Osteoblast (primary cell): Measurements from ENCODE around the gene LOX. TPM values are rescaled to one million over a fixed set of nuclear protein-coding genes. Genes with fewer than 3 reads are reported as not detected.

Experiments
- DNase-seq: peaks from one replicate; pipeline ENCODE4 v3.0.0; 2011; ENCODE audit warnings: low spot score, mixed read lengths; ENCODE audit not compliant: insufficient read length; ENCODE audit errors: missing footprints
- H2AFZ ChIP-seq: 2 replicates; pipeline ENCODE4 v1.6.0; 2011; ENCODE audit warnings: mild to moderate bottlenecking, low read length
- H3K27ac ChIP-seq: 2 replicates; pipeline ENCODE4 v1.5.1; 2011; ENCODE audit warnings: mild to moderate bottlenecking, low read depth, low read length, moderate library complexity
- H3K27me3 ChIP-seq: 2 replicates; pipeline ENCODE4 v1.6.0; 2012; ENCODE audit warnings: mild to moderate bottlenecking, control low read depth, inconsistent platforms, low read length, moderate library complexity; ENCODE audit not compliant: insufficient read depth
- H3K36me3 ChIP-seq: 2 replicates; pipeline ENCODE4 v1.5.1; 2011; ENCODE audit warnings: mild to moderate bottlenecking, low read length, control low read depth, moderate library complexity; ENCODE audit not compliant: insufficient read depth
- H3K4me1 ChIP-seq: 2 replicates; pipeline ENCODE4 v1.5.1; 2011; ENCODE audit warnings: mild to moderate bottlenecking, low read length, control low read depth, moderate library complexity; ENCODE audit not compliant: insufficient read depth
- H3K4me2 ChIP-seq: 2 replicates; pipeline ENCODE4 v1.6.0; 2011; ENCODE audit warnings: mild to moderate bottlenecking, low read length; ENCODE audit not compliant: insufficient read depth
- H3K4me3 ChIP-seq: fragments of 200-600 bp; sonication (generic); 3 replicates; pipeline ENCODE4 v1.5.1; 2012; ENCODE audit warnings: mild to moderate bottlenecking, low read length, inconsistent platforms; ENCODE audit not compliant: insufficient read depth
- H3K79me2 ChIP-seq: 2 replicates; pipeline ENCODE4 v1.6.0; 2012; ENCODE audit warnings: mild to moderate bottlenecking, low read length, control low read depth, inconsistent platforms; ENCODE audit not compliant: insufficient read depth
- H3K9me3 ChIP-seq: 2 replicates; pipeline ENCODE4 v1.5.1; 2011; ENCODE audit warnings: low read depth, low read length, control low read depth
- H4K20me1 ChIP-seq: 2 replicates; pipeline ENCODE4 v1.6.0; 2012; ENCODE audit warnings: mild to moderate bottlenecking, low read length, control low read depth; ENCODE audit not compliant: insufficient read depth
- total RNA-seq: library from RNA; depleted of rRNA; stranded (reverse); fragments of >200 nt; gene quantifications from 2 replicates; pipeline ENCODE4 v1.2.3, GENCODE V29; 2012
- TF ChIP-seq, protein P1 (sequence below): IDR thresholded peaks from 2 replicates; pipeline ENCODE4 v1.5.1; 2011; ENCODE audit warnings: mild to moderate bottlenecking, low read depth, low read length, moderate library complexity; ENCODE audit errors: extremely low read depth

LOX gene
- total RNA-seq, 1 donor = 317 TPM

DNA sequence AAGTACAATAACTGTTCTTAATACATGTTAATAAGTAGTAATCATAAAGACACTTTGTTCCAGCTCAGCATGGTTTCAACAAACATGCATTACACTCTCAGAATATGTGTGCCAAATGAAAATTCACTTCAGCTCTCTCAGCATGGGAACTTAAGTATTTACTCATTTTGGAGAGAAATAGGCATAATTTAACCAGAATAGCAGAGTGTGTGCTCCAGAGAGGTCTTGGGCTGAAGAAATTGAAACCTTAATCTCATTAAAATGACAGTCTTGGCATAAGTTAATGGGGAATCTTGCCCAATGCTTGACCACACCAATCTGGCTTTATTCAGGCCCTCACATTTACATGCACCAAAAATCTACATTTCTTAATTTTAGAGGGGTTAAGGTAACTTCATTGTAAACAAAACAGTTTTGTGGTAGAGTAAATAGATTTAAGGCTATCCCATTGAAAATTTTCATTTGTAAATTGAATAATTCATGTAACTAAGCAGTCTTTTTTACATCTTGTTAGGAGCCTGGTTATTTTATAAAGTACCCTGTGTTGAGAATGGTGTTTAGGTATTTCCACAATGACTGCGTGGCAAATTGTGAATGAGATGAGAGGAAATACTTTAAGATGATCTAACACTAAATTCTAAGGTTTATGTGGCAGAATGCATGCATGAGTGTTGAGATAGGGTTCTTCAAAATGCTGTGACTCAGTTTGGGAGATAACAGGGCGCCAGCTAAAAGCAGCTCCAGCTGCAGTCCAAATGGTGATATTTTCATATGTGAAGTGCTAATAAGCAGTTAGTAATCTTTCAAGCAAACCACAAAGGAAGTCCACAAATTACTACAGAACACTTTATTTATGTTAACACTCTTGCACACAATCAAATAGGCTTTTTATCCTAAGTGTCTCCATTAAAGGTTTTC is 11.3 kb upstream of the LOX start:
- TF ChIP-seq, protein P1, sequence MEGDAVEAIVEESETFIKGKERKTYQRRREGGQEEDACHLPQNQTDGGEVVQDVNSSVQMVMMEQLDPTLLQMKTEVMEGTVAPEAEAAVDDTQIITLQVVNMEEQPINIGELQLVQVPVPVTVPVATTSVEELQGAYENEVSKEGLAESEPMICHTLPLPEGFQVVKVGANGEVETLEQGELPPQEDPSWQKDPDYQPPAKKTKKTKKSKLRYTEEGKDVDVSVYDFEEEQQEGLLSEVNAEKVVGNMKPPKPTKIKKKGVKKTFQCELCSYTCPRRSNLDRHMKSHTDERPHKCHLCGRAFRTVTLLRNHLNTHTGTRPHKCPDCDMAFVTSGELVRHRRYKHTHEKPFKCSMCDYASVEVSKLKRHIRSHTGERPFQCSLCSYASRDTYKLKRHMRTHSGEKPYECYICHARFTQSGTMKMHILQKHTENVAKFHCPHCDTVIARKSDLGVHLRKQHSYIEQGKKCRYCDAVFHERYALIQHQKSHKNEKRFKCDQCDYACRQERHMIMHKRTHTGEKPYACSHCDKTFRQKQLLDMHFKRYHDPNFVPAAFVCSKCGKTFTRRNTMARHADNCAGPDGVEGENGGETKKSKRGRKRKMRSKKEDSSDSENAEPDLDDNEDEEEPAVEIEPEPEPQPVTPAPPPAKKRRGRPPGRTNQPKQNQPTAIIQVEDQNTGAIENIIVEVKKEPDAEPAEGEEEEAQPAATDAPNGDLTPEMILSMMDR = no peak
- no peaks in the 10 kb centered on the region for H4K20me1 ChIP-seq
- peak overlapping the region; percentile 93 for H3K27ac ChIP-seq
- H3K9me3 ChIP-seq = no peaks in the 10 kb centered on the region
- H3K27me3 ChIP-seq = no peaks in the 10 kb centered on the region
- peak overlapping the region; percentile 54 for H3K4me2 ChIP-seq
- peak; percentile 36 for DNase-seq
- H3K36me3 ChIP-seq = no peaks in the 10 kb centered on the region
- H3K79me2 ChIP-seq = no peaks in the 10 kb centered on the region
- H3K4me1 ChIP-seq = peaks cover 55% of the 10 kb centered on the region
- H2AFZ ChIP-seq = no peak overlapping the region
- no peak overlapping the region for H3K4me3 ChIP-seq

DNA sequence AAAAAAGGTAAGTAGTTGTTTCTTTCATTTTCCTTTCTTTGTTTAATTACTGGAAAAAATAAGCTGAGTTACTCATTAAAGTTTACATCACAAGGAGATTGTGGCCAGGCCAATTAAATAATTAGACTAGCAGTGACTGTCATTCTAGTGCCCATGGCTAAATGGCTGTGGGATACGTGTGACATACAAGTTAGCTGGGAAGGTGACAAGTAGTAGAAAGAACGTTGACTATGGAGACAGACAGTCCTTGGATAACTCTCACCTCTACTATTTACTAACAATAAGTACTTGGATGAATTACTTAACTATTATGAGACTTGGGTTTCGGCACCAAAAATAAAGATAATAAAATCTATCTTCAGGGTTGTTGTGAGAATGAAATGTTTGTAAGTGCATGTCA is 7.0 kb upstream of the LOX start:
- no peak for DNase-seq
- no peak overlapping the region for H3K4me2 ChIP-seq
- no peaks in the 10 kb centered on the region for H3K27me3 ChIP-seq
- no peaks in the 10 kb centered on the region for H3K36me3 ChIP-seq
- H2AFZ ChIP-seq = no peak overlapping the region
- H4K20me1 ChIP-seq = no peaks in the 10 kb centered on the region
- H3K9me3 ChIP-seq = no peaks in the 10 kb centered on the region
- peaks cover 42% of the 10 kb centered on the region for H3K4me1 ChIP-seq
- H3K4me3 ChIP-seq = no peak overlapping the region
- TF ChIP-seq, protein P1 = no peak
- no peak overlapping the region for H3K27ac ChIP-seq
- H3K79me2 ChIP-seq = no peaks in the 10 kb centered on the region

DNA sequence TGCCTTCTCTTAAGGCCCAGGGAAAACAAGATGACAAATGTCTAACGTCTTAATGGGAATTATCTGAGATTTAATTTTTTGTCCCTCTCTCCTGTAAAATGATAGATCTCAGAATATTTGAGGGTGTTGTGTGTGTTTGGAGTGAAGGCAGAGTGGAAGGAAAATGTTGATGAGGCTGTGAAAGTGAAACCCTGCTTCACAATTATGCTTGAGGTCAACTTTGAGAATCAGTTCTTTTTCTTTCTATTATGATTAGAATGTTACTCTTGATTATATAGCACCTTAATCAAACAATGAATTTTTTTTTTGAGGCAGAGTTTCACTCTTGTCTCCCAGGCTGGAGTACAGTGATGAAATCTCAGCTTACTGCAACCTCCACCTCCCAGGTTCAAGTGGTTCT is 5.5 kb upstream of the LOX start:
- Histone ChIP-seq H3K79me2 (no peaks in the 10 kb centered on the region), H4K20me1 (no peaks in the 10 kb centered on the region), H3K27ac (no peak overlapping the region), H3K27me3 (no peaks in the 10 kb centered on the region), H3K9me3 (no peaks in the 10 kb centered on the region), H3K4me1 (peaks cover 38% of the 10 kb centered on the region), H2AFZ (peak overlapping the region; percentile 52), H3K36me3 (no peaks in the 10 kb centered on the region), H3K4me3 (no peak overlapping the region), H3K4me2 (no peak overlapping the region)
- DNase-seq = no peak
- TF ChIP-seq, protein P1 = no peak

DNA sequence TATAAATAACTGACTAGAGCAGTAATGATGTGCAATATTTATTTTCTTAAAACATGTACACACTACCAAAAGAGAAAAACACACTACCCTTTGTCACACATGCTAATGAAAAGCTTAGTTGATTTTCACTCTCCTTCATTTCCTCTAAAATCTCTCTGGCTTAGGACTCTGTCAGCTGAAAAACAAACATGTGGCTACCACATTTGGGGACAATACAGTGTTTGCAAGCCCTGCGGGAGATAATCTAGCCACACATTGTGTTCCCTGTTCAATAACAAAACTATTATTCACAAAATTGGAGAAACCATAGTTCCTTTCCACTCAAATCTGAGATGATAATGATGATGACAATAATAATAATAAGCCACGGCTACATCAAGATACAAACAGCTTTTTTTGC is 3.5 kb upstream of the LOX start:
- Histone ChIP-seq H3K9me3 (no peaks in the 10 kb centered on the region), H2AFZ (peak overlapping the region; percentile 85), H3K4me1 (peaks cover 35% of the 10 kb centered on the region), H3K79me2 (peaks cover 10% of the 10 kb centered on the region), H3K4me2 (peak overlapping the region; percentile 45), H3K36me3 (no peaks in the 10 kb centered on the region), H3K4me3 (peak overlapping the region; percentile 3), H4K20me1 (no peaks in the 10 kb centered on the region), H3K27me3 (no peaks in the 10 kb centered on the region), H3K27ac (peak overlapping the region; percentile 59)
- TF ChIP-seq, protein P1 = no peak
- no peak for DNase-seq
